Tibial nerve (tissue), 4 donors: ENCODE results near the gene PSTPIP2. TPM values are rescaled to one million over a fixed set of nuclear protein-coding genes. Genes with fewer than 3 reads are reported as not detected.

ENCODE experiments used
- DNase-seq, 2 donors: peaks; one replicate each; pipeline ENCODE4 v3.0.0-alpha.2; 2019; ENCODE audit warnings: low spot score in 2 of 2
- H3K27ac ChIP-seq, 4 donors: fragments of 200-600 bp; sonication (generic) in 3 of 4; one replicate each; pipeline ENCODE4 v1.5.1; 2017 to 2019; ENCODE audit warnings: mild to moderate bottlenecking in 1 of 4
- H3K27me3 ChIP-seq, 2 donors: fragments of 200-600 bp; sonication (generic) in 1 of 2; one replicate each; pipeline versions ENCODE4 v1.5.1 to v1.6.0; 2017 to 2019
- H3K36me3 ChIP-seq, 3 donors: fragments of 200-600 bp; sonication (generic); one replicate each; pipeline ENCODE4 v1.5.1; 2018 to 2019
- H3K4me1 ChIP-seq, 4 donors: fragments of 200-600 bp; sonication (generic) in 3 of 4; one replicate each; pipeline ENCODE4 v1.5.1; 2017 to 2019
- H3K4me3 ChIP-seq, 4 donors: fragments of 200-600 bp; sonication (generic) in 3 of 4; one replicate each; pipeline ENCODE4 v1.5.1; 2017 to 2019; ENCODE audit warnings: mild to moderate bottlenecking in 1 of 4, moderate library complexity in 1 of 4
- H3K9me3 ChIP-seq, 4 donors: fragments of 200-600 bp; sonication (generic) in 3 of 4; one replicate each; pipeline ENCODE4 v1.5.1; 2017 to 2019
- CTCF ChIP-seq, 5 experiments: fragments of 200-600 bp in 3 of 5; fragments of 450-650 bp in 2 of 5; sonication (generic) in 3 of 5; IDR thresholded peaks; one replicate each; pipeline ENCODE4 v1.5.1; 2016 to 2019; ENCODE audit warnings: antibody characterized with exemption in 5 of 5, mild to moderate bottlenecking in 3 of 5, moderate library complexity in 2 of 5
- EP300 ChIP-seq, 2 donors: sonication (generic); formaldehyde crosslinking; IDR thresholded peaks; one replicate each; pipeline ENCODE4 v1.6.1; 2017; ENCODE audit warnings: antibody characterized with exemption in 2 of 2, mild to moderate bottlenecking in 1 of 2
- POLR2A ChIP-seq, 2 donors: fragments of 450-650 bp; IDR thresholded peaks; one replicate each; pipeline ENCODE4 v1.6.1; 2017; ENCODE audit warnings: antibody characterized with exemption in 2 of 2, mild to moderate bottlenecking in 2 of 2, moderate library complexity in 2 of 2
- WGBS, 2 donors: methylation state at CpG; one replicate each; pipeline ENCODE4 v1.1.5; 2018; 5-methylcytosine and 5-hydroxymethylcytosine counted together
- total RNA-seq, 4 donors: library from RNA; depleted of rRNA; stranded (reverse); fragments of >200 nt; gene quantifications; one replicate each; pipeline ENCODE4 v1.1.0, GENCODE V29; 2016

Gene PSTPIP2
- total RNA-seq, 4 donors from 2014 or later: 5.4 to 9.9 (median 7.1) TPM

DNA sequence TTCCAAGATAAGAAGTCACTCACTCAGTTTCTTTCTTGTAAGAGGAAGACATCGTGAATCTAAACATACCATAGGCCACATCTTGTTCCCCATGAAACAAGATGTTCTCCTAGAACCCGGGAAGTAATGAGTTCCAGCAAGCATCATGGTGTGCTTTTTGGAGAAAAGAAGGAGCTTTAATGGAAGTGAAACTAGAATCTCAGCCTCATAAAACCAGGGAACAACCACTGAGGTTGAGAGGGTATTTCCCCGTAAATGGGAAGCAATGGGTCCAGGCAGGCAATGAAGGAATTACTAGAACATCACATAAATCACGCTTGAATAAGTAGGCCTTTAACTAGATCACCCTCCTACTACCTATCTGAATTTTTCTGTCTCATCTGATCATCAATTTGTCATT, 40.3 kb downstream of the PSTPIP2 start:
- WGBS, 2 donors: 87 to 92% methylated on average over 4 of the region's 4 CpGs
- no peaks in the 10 kb centered on the region for H3K9me3 ChIP-seq

DNA sequence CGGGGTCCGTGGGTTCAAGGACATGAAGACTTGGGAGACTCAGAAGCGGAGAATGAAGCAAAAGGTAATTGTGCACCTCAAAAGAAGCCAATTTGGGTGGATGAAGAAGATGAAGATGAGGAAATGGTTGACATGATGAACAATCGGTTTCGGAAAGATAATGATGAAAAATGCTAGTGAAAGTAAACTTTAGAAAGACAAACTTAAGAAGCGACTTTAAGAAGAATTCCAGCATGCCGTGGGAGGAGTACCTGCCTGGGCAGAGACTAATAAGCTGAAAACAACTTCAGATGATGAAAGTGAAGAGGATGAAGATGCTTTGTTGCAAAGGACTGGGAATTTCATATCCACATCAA, 43.5 kb downstream of the PSTPIP2 start:
- no peaks in the 10 kb centered on the region for H3K27me3 ChIP-seq
- no peaks in the 10 kb centered on the region for H3K9me3 ChIP-seq
- H3K4me1 ChIP-seq: peaks cover 0 to 13% (median 2%) of the 10 kb centered on the region in 4 donors
- 60 to 64% methylated on average over 7 of the region's 7 CpGs for WGBS, 2 donors
- H3K4me3 ChIP-seq: peak overlapping the region; percentile 41 to 61 (median 54)
- no peaks in the 10 kb centered on the region for H3K36me3 ChIP-seq
- no peak for DNase-seq
- TF ChIP-seq CTCF (IDR thresholded peaks at IDR 0.05) (no peak), POLR2A (IDR thresholded peaks at IDR 0.05) (no peak), EP300 (IDR thresholded peaks at IDR 0.05) (no peak)
- H3K27ac ChIP-seq: peak overlapping the region in 2 of 4 donors; percentile 55 to 65

More for the DNA sequence above, 40.3 kb downstream of the PSTPIP2 start:
- H3K27ac ChIP-seq: no peak overlapping the region
- H3K4me3 ChIP-seq: no peak overlapping the region
- no peak for DNase-seq
- H3K36me3 ChIP-seq: no peaks in the 10 kb centered on the region
- peaks cover 0 to 16% (median 2%) of the 10 kb centered on the region in 4 donors for H3K4me1 ChIP-seq
- no peaks in the 10 kb centered on the region for H3K27me3 ChIP-seq
- TF ChIP-seq EP300 (IDR thresholded peaks at IDR 0.05) (no peak), CTCF (IDR thresholded peaks at IDR 0.05) (no peak), POLR2A (IDR thresholded peaks at IDR 0.05) (no peak)

- no peak overlapping the region for H3K4me3 ChIP-seq
- no peaks in the 10 kb centered on the region for H3K36me3 ChIP-seq
- DNase-seq: no peak
- H3K27me3 ChIP-seq: no peaks in the 10 kb centered on the region
- no peak for TF ChIP-seq POLR2A (IDR thresholded peaks at IDR 0.05)
- no peak for TF ChIP-seq EP300 (IDR thresholded peaks at IDR 0.05)
- no peak for TF ChIP-seq CTCF (IDR thresholded peaks at IDR 0.05)
- no peaks in the 10 kb centered on the region for H3K4me1 ChIP-seq
- WGBS, 2 donors: 72 to 78% methylated on average over 3 of the region's 3 CpGs
- H3K9me3 ChIP-seq: no peaks in the 10 kb centered on the region
- H3K27ac ChIP-seq: no peak overlapping the region
Measured at GRCh38 chr18:46019936-46020335, 52.1 kb downstream of the PSTPIP2 start.

DNA sequence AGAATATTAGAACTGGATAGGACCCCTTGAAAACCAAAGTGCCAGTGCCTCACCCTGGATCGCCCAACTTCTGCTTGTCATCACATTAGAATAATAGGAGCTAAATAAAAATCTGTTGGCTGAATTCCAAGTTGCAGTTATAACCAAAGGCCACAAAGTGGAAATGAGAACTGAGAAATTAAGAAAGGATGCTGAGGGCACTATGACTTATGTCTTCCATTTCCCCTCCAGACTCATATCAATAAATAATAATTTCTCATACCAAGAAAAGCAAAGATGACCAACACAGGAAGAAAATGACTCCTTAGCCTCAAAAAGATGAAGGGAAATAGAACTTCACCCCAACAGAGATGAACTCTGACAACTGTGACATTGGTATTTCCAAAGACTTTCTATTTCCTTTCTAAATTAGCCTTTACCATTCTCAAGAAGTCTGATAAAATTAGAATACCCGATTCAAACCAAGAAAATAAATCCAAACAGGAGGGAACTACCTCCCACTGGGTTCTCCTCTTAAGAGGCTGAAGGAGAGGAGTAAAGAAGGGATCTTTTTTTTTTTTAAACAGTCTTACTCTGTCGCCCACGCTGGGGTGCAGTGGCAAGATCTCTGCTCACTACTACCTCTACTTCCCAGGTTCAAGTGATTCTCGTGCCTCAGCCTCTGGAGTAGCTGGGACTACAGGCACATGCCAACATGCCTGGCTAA, 58.4 kb downstream of the PSTPIP2 start:
- Histone ChIP-seq H3K4me3 (no peak overlapping the region), H3K27ac (no peak overlapping the region), H3K36me3 (no peaks in the 10 kb centered on the region), H3K4me1 (no peaks in the 10 kb centered on the region), H3K27me3 (no peaks in the 10 kb centered on the region), H3K9me3 (no peaks in the 10 kb centered on the region)
- no peak for DNase-seq
- 72 to 77% methylated on average over 5 of the region's 5 CpGs for WGBS, 2 donors
- TF ChIP-seq CTCF (IDR thresholded peaks at IDR 0.05) (no peak), EP300 (IDR thresholded peaks at IDR 0.05) (no peak), POLR2A (IDR thresholded peaks at IDR 0.05) (no peak)

DNA sequence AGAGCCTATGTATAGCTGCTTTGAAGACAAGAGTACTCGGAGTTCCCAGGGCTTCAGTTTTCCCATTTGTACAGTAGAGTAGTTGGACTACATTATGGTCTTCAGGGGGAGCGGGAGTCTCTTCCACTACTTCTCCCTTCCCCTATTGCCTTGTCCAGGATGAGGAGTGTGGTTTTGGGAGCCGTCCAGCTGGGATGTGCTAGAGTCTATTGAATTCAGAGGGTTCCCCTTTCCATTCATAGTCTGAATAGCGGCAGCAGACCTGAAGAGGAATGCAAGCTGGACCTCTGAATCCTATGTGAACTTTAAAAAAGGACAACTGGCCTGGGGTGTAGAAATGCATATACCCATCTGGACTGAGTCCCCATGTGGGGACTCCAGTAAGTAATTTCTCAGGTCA, 61.4 kb downstream of the PSTPIP2 start:
- H3K36me3 ChIP-seq: no peaks in the 10 kb centered on the region
- no peaks in the 10 kb centered on the region for H3K9me3 ChIP-seq
- H3K27me3 ChIP-seq: no peaks in the 10 kb centered on the region
- peak in 1 of 2 donors; percentile 8 for DNase-seq
- no peak overlapping the region for H3K4me3 ChIP-seq
- no peak for TF ChIP-seq EP300 (IDR thresholded peaks at IDR 0.05)
- TF ChIP-seq CTCF (IDR thresholded peaks at IDR 0.05): no peak
- no peak for TF ChIP-seq POLR2A (IDR thresholded peaks at IDR 0.05)
- WGBS, 2 donors: 78 to 90% methylated on average over 4 of the region's 4 CpGs
- no peak overlapping the region for H3K27ac ChIP-seq
- no peaks in the 10 kb centered on the region for H3K4me1 ChIP-seq
